Peyer's patch (tissue), 4 donors: ENCODE results near the gene MYO1D. TPM values are rescaled to one million over a fixed set of nuclear protein-coding genes. Genes with fewer than 3 reads are reported as not detected.
"Not testable (repeated sequence)": the region's sequence is repeated elsewhere in the genome, so short reads cannot be mapped to it uniquely, and the experiment has no call there.

Experiments used
- DNase-seq, 3 donors: peaks; one replicate each; pipeline ENCODE4 v3.0.0-alpha.2; 2017 to 2019
- H3K27ac ChIP-seq, 4 donors: fragments of 200-600 bp; sonication (generic); one replicate each; pipeline ENCODE4 v1.5.1; 2016 to 2019
- H3K27me3 ChIP-seq, 2 donors: fragments of 200-600 bp; sonication (generic); one replicate each; pipeline ENCODE4 v1.5.1; 2019
- H3K36me3 ChIP-seq, 3 donors: fragments of 200-600 bp; sonication (generic); one replicate each; pipeline ENCODE4 v1.5.1; 2016 to 2019
- H3K4me1 ChIP-seq, 4 donors: fragments of 200-600 bp; sonication (generic); one replicate each; pipeline ENCODE4 v1.5.1; 2016 to 2019
- H3K4me3 ChIP-seq, 4 donors: fragments of 200-600 bp; sonication (generic); 1 replicate in 3 of 4; 2 replicates in 1 of 4; pipeline ENCODE4 v1.5.1; 2016 to 2019; ENCODE audit warnings: mild to moderate bottlenecking in 1 of 4
- H3K9me3 ChIP-seq, 4 donors: fragments of 200-600 bp; sonication (generic); one replicate each; pipeline ENCODE4 v1.5.1; 2016 to 2019; ENCODE audit warnings: mild to moderate bottlenecking in 1 of 4
- CTCF ChIP-seq, 6 experiments: fragments of 450-650 bp in 4 of 6; fragments of 200-600 bp in 2 of 6; sonication (generic) in 1 of 6; IDR thresholded peaks; one replicate each; pipeline ENCODE4 v1.5.1; 2017 to 2019; ENCODE audit warnings: antibody characterized with exemption in 6 of 6, mild to moderate bottlenecking in 3 of 6, moderate library complexity in 1 of 6
- POLR2A ChIP-seq, 2 donors: fragments of 450-650 bp; IDR thresholded peaks; one replicate each; pipeline ENCODE4 v1.5.1; 2017; ENCODE audit warnings: antibody characterized with exemption in 2 of 2, mild to moderate bottlenecking in 2 of 2, moderate library complexity in 2 of 2
- total RNA-seq, 4 donors: library from RNA; depleted of rRNA; stranded (reverse); fragments of >200 nt; gene quantifications; one replicate each; pipeline ENCODE4 v1.1.0, GENCODE V29; 2016

The MYO1D gene
- total RNA-seq, 4 donors from 2014 or later: 148 to 340 (median 328) TPM

DNA sequence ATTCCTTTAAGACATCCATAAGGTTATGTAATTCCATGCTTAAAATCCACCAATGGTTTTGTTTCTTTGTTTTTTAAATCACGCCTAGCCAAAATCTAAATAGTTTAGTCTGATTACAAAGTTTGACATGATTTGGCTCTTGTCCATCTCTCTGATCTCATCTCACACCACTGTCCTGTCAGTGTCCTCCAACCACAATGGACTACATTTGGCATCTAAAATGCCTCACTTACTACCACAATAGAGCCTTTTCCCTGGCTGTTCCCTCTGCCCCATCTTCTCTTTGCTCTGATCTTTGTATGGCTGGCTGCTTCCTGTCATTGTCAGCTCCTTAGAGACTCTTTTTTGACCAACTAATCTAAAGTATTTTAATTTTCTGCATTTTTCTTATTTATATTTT is 157.2 kb downstream of the MYO1D start:
- H3K36me3 ChIP-seq: peaks cover 0 to 27% (median 0%) of the 10 kb centered on the region in 3 donors
- H3K9me3 ChIP-seq: no peaks in the 10 kb centered on the region
- H3K27ac ChIP-seq: no peak overlapping the region
- no peaks in the 10 kb centered on the region for H3K27me3 ChIP-seq
- no peak overlapping the region for H3K4me3 ChIP-seq
- no peaks in the 10 kb centered on the region for H3K4me1 ChIP-seq
- TF ChIP-seq CTCF (IDR thresholded peaks at IDR 0.05): no peak
- no peak for TF ChIP-seq POLR2A (IDR thresholded peaks at IDR 0.05)
- no peak for DNase-seq

DNA sequence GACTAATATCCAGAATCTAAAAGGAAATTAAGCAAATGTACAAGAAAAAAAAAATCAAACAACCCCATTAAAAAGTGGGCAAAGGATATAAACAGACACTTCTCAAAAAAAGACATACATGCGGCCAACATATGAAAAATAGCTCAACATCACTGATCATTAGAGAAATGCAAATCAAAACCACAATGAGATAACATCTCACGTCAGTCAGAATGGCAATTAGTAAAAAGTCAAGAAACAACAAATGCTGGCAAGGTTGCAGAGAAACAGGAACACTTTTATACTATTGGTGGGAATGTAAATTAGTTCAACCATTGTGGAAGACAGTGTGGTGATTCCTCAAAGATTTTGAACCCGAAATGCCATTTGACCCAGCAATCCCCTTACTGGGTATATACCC is 162.0 kb downstream of the MYO1D start:
- not testable (repeated sequence) for H3K27me3 ChIP-seq, H3K4me1 ChIP-seq, H3K4me3 ChIP-seq, H3K27ac ChIP-seq, H3K9me3 ChIP-seq, DNase-seq
- H3K36me3 ChIP-seq: peaks cover 0 to 20% (median 0%) of the 10 kb centered on the region in 3 donors

DNA sequence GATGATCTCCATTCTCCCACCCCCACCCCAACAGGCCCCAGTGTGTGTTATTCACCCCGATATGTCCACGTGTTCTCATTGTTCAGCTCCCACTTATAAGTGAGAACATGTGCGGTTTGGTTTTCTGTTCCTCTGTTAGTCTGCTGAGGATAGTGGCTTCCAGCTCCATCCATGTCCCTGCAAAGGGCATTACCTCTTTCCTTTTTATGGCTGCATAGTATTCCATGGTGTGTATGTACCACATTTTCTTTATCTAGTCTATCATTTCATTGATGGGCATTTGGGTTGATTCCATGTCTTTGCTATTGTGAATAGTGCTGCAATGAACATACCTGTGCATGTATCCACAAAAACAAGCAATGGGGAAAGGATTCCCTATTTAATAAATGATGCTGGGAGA is 162.7 kb downstream of the MYO1D start:
- H3K27ac ChIP-seq, H3K4me3 ChIP-seq, H3K9me3 ChIP-seq, H3K27me3 ChIP-seq, DNase-seq, H3K4me1 ChIP-seq: not testable (repeated sequence)
- peaks cover 0 to 20% (median 0%) of the 10 kb centered on the region in 3 donors for H3K36me3 ChIP-seq

GRCh38 chr17:32713081-32713480 is 163.8 kb downstream of the MYO1D start:
- H3K4me1 ChIP-seq: no peaks in the 10 kb centered on the region
- H3K36me3 ChIP-seq: peaks cover 0 to 20% (median 0%) of the 10 kb centered on the region in 3 donors
- no peaks in the 10 kb centered on the region for H3K27me3 ChIP-seq
- no peaks in the 10 kb centered on the region for H3K9me3 ChIP-seq
- no peak for DNase-seq
- no peak overlapping the region for H3K4me3 ChIP-seq
- no peak overlapping the region for H3K27ac ChIP-seq
- TF ChIP-seq CTCF (IDR thresholded peaks at IDR 0.05) (no peak), POLR2A (IDR thresholded peaks at IDR 0.05) (no peak)

GRCh38 chr17:32709562-32709961 is 167.4 kb downstream of the MYO1D start:
- DNase-seq: no peak
- Histone ChIP-seq H3K4me3 (no peak overlapping the region), H3K36me3 (peaks cover 0 to 20% (median 0%) of the 10 kb centered on the region in 3 donors), H3K27ac (no peak overlapping the region), H3K9me3 (no peaks in the 10 kb centered on the region), H3K27me3 (no peaks in the 10 kb centered on the region), H3K4me1 (no peaks in the 10 kb centered on the region)
- no peak for TF ChIP-seq CTCF (IDR thresholded peaks at IDR 0.05)
- TF ChIP-seq POLR2A (IDR thresholded peaks at IDR 0.05): no peak

DNA sequence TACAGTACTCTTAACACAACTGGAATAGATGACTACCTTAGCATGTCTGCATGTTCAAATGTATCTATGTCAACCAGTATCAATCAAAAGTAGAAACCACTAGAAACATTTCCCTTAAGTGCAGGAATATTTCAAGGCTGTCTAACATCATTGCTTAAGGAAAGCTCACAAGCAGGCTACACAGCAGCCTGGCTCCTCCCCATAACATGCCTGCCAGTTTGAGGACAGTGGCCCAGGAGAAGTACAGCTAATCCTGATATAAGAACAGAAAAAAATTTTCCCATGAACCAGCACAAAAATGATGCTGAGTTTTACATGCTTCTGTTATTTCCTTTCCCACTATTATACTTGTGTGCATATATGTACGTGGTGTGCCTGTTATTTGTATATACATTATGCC is 175.1 kb downstream of the MYO1D start:
- no peaks in the 10 kb centered on the region for H3K36me3 ChIP-seq
- H3K4me1 ChIP-seq: no peaks in the 10 kb centered on the region
- no peak overlapping the region for H3K4me3 ChIP-seq
- H3K9me3 ChIP-seq: no peaks in the 10 kb centered on the region
- DNase-seq: no peak
- TF ChIP-seq POLR2A (IDR thresholded peaks at IDR 0.05): no peak
- TF ChIP-seq CTCF (IDR thresholded peaks at IDR 0.05): no peak
- no peak overlapping the region for H3K27ac ChIP-seq
- H3K27me3 ChIP-seq: no peaks in the 10 kb centered on the region

DNA sequence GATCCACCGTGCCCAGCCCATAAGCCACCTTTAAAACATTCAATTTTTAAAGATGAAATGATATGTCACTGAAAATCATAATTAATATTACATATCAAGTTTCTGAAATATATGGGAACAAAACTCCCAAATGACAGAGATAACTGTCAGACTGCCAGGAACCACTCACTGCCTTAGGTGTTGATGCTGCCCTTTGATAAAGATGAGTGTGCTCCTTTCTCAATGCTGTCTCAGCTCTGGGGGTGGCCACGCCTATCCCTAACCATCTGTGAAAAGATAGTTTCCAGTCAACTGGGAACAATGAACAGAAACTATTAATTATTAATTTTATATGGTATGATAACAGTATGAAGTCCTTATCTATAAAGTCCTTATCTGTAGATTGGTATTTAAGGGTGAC is 177.7 kb downstream of the MYO1D start:
- no peaks in the 10 kb centered on the region for H3K27me3 ChIP-seq
- TF ChIP-seq CTCF (IDR thresholded peaks at IDR 0.05): no peak
- no peak for TF ChIP-seq POLR2A (IDR thresholded peaks at IDR 0.05)
- no peaks in the 10 kb centered on the region for H3K4me1 ChIP-seq
- no peak for DNase-seq
- H3K4me3 ChIP-seq: no peak overlapping the region
- H3K27ac ChIP-seq: no peak overlapping the region
- H3K9me3 ChIP-seq: no peaks in the 10 kb centered on the region
- H3K36me3 ChIP-seq: no peaks in the 10 kb centered on the region
